Mesenchymal stem cell (in vitro differentiated cells and primary cell): Measurements from ENCODE around the gene ARHGAP42.

ENCODE experiments used
- DNase-seq: peaks from one replicate; pipeline ENCODE4 v3.0.0-alpha.2; 2013
- H2AFZ ChIP-seq: one replicate; pipeline ENCODE4 v1.6.1; 2013; ENCODE audit warnings: low read depth, mild to moderate bottlenecking, control low read depth, inconsistent platforms, low read length, moderate library complexity
- H2AK5ac ChIP-seq: 2 replicates; pipeline ENCODE4 v1.6.1; 2013; ENCODE audit warnings: low read length, moderate library complexity, mild to moderate bottlenecking, inconsistent platforms; ENCODE audit not compliant: severe bottlenecking
- H2BK120ac ChIP-seq: one replicate; pipeline ENCODE4 v1.6.1; 2013; ENCODE audit warnings: low read depth, mild to moderate bottlenecking, inconsistent platforms, low read length, moderate library complexity
- H2BK12ac ChIP-seq, 2 experiments: one replicate each; pipeline ENCODE4 v1.6.1; 2013; ENCODE audit warnings: inconsistent platforms in 2 of 2, low read length in 2 of 2, mild to moderate bottlenecking in 2 of 2, moderate library complexity in 2 of 2, control low read depth in 1 of 2
- H2BK15ac ChIP-seq: one replicate; pipeline ENCODE4 v1.6.1; 2013; ENCODE audit warnings: mild to moderate bottlenecking, low read depth, inconsistent platforms; ENCODE audit not compliant: poor library complexity, severe bottlenecking
- H2BK5ac ChIP-seq: 2 replicates; pipeline ENCODE4 v1.6.1; 2013; ENCODE audit warnings: low read depth, mild to moderate bottlenecking, low read length, control low read depth, inconsistent platforms; ENCODE audit not compliant: poor library complexity, severe bottlenecking
- H3K14ac ChIP-seq, 2 experiments: one replicate each; pipeline ENCODE4 v1.6.1; 2013; ENCODE audit warnings: inconsistent platforms in 2 of 2, low read length in 2 of 2, control low read depth in 1 of 2, mild to moderate bottlenecking in 1 of 2, moderate library complexity in 1 of 2
- H3K18ac ChIP-seq, 2 experiments: one replicate each; pipeline ENCODE4 v1.6.1; 2013; ENCODE audit warnings: inconsistent platforms in 2 of 2, low read length in 2 of 2, control low read depth in 1 of 2, low read depth in 1 of 2, mild to moderate bottlenecking in 1 of 2
- H3K23ac ChIP-seq, 2 experiments: one replicate each; pipeline ENCODE4 v1.6.1; 2013; ENCODE audit warnings: inconsistent platforms in 2 of 2, low read length in 2 of 2, mild to moderate bottlenecking in 2 of 2, moderate library complexity in 2 of 2, control low read depth in 1 of 2
- H3K27ac ChIP-seq: 2 replicates; pipeline ENCODE4 v1.5.1; 2013; ENCODE audit warnings: mild to moderate bottlenecking, moderate library complexity, low read length, control low read depth, inconsistent platforms; ENCODE audit not compliant: poor library complexity, severe bottlenecking
- H3K27me3 ChIP-seq, 2 experiments: 2 replicates each; pipeline versions ENCODE4 v1.6.1 to v1.7.0; 2013; ENCODE audit warnings: low read length in 2 of 2, mild to moderate bottlenecking in 2 of 2, moderate library complexity in 2 of 2, control low read depth in 1 of 2, inconsistent platforms in 1 of 2; ENCODE audit not compliant: control insufficient read depth in 1 of 2, insufficient read depth in 1 of 2
- H3K36me3 ChIP-seq, 2 experiments: 2 replicates each; pipeline versions ENCODE4 v1.6.1 to v1.7.0; 2013; ENCODE audit warnings: low read length in 2 of 2, control low read depth in 1 of 2, inconsistent platforms in 1 of 2, low read depth in 1 of 2, mild to moderate bottlenecking in 1 of 2; ENCODE audit not compliant: insufficient read depth in 2 of 2, control insufficient read depth in 1 of 2
- H3K4ac ChIP-seq, 2 experiments: one replicate each; pipeline ENCODE4 v1.6.1; 2013; ENCODE audit warnings: inconsistent platforms in 2 of 2, low read length in 2 of 2, mild to moderate bottlenecking in 2 of 2, moderate library complexity in 2 of 2, control low read depth in 1 of 2, low read depth in 1 of 2
- H3K4me1 ChIP-seq: 2 replicates; pipeline ENCODE4 v1.6.1; 2013; ENCODE audit warnings: low read depth, low read length, control low read depth; ENCODE audit not compliant: control insufficient read depth, insufficient read depth
- H3K4me2 ChIP-seq: 2 replicates; pipeline ENCODE4 v1.6.1; 2013; ENCODE audit warnings: low read length, mild to moderate bottlenecking, inconsistent platforms; ENCODE audit not compliant: poor library complexity, severe bottlenecking
- H3K4me3 ChIP-seq, 2 experiments: 2 replicates each; pipeline versions ENCODE4 v1.5.1 to v1.7.0; 2013; ENCODE audit warnings: low read length in 2 of 2, mild to moderate bottlenecking in 2 of 2, control low read depth in 1 of 2, low read depth in 1 of 2; ENCODE audit not compliant: insufficient read depth in 1 of 2
- H3K79me1 ChIP-seq: replicated peaks from 2 replicates; pipeline ENCODE4 v1.6.1; 2013; ENCODE audit warnings: mild to moderate bottlenecking, control low read depth, low read length, inconsistent platforms; ENCODE audit not compliant: poor library complexity, severe bottlenecking
- H3K9ac ChIP-seq: 2 replicates; pipeline ENCODE4 v1.7.0; 2013; ENCODE audit warnings: mild to moderate bottlenecking, low read length, moderate library complexity
- H3K9me3 ChIP-seq: 2 replicates; pipeline ENCODE4 v1.7.0; 2013; ENCODE audit warnings: mild to moderate bottlenecking, low read length; ENCODE audit not compliant: control insufficient read depth
- H4K8ac ChIP-seq: one replicate; pipeline ENCODE4 v1.6.1; 2013; ENCODE audit warnings: inconsistent platforms, mild to moderate bottlenecking, low read length, moderate library complexity
- H4K91ac ChIP-seq: one replicate; pipeline ENCODE4 v1.6.1; 2013; ENCODE audit warnings: mild to moderate bottlenecking, low read length, inconsistent platforms
- WGBS: methylation state at CpG from one replicate; pipeline ENCODE4 v1.1.7; 2013; ENCODE audit warnings: mixed read lengths; 5-methylcytosine and 5-hydroxymethylcytosine counted together

Gene ARHGAP42

GRCh38 chr11:100753571-100753970, 66.5 kb downstream of the ARHGAP42 start:
- Histone ChIP-seq H3K23ac (no peak overlapping the region), H3K4ac (no peak overlapping the region), H2BK12ac (no peak overlapping the region), H3K9ac (no peak overlapping the region), H3K27me3 (no peaks in the 10 kb centered on the region), H3K4me3 (no peak overlapping the region), H3K79me1 (peaks cover 31% of the 10 kb centered on the region), H3K27ac (no peak overlapping the region), H3K14ac (no peak overlapping the region), H4K91ac (no peak overlapping the region), H2BK15ac (no peak overlapping the region), H2AK5ac (no peak overlapping the region), H2BK5ac (no peak overlapping the region), H4K8ac (no peak overlapping the region), H3K4me2 (no peak overlapping the region), H3K36me3 (peaks cover 0 to 21% of the 10 kb centered on the region in 2 experiments), H3K9me3 (peaks cover 2% of the 10 kb centered on the region), H3K4me1 (peaks cover 9% of the 10 kb centered on the region), H2AFZ (no peak overlapping the region), H3K18ac (no peak overlapping the region), H2BK120ac (no peak overlapping the region)
- no peak for DNase-seq
- 65% methylated on average over 4 of the region's 4 CpGs for WGBS

- Histone ChIP-seq H3K4ac (no peak overlapping the region), H3K18ac (no peak overlapping the region), H3K9ac (no peak overlapping the region), H3K79me1 (peaks cover 23% of the 10 kb centered on the region), H3K27ac (no peak overlapping the region), H2AK5ac (no peak overlapping the region), H2BK15ac (no peak overlapping the region), H3K14ac (no peak overlapping the region), H3K23ac (no peak overlapping the region), H3K4me3 (no peak overlapping the region), H3K4me1 (peaks cover 11% of the 10 kb centered on the region), H2BK5ac (no peak overlapping the region), H3K4me2 (no peak overlapping the region), H2AFZ (no peak overlapping the region), H3K27me3 (no peaks in the 10 kb centered on the region), H3K36me3 (peaks cover 0 to 8% of the 10 kb centered on the region in 2 experiments), H2BK120ac (no peak overlapping the region), H4K91ac (no peak overlapping the region), H2BK12ac (no peak overlapping the region), H4K8ac (no peak overlapping the region), H3K9me3 (no peaks in the 10 kb centered on the region)
- DNase-seq = no peak
- 78% methylated on average over 2 of the region's 2 CpGs for WGBS
Observed at GRCh38 chr11:100756559-100756958, 69.5 kb downstream of the ARHGAP42 start.

DNA sequence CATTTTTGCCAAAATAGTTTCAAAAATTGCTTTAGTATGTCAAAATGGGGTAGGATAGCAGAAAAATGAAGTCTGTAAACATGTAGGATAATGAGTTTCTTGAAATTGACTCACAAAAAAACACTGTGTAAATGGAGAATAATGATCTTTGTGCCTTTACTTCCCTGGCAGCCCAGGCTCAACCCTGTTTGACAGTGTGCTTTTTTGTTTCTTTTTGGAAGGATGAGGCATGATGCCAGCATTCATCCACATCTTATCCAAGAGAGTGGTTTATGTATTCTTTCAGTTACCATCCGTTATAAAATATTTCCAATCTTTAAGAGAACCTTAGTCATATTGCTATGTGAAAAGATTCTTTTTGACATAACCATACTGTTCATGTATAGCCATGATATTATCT, 70.6 kb downstream of the ARHGAP42 start:
- Histone ChIP-seq H3K4me1 (peaks cover 11% of the 10 kb centered on the region), H2BK120ac (no peak overlapping the region), H4K91ac (no peak overlapping the region), H2AFZ (no peak overlapping the region), H2BK12ac (no peak overlapping the region), H2BK5ac (no peak overlapping the region), H3K36me3 (no peaks in the 10 kb centered on the region), H3K27me3 (no peaks in the 10 kb centered on the region), H3K4ac (no peak overlapping the region), H3K4me3 (no peak overlapping the region), H3K14ac (no peak overlapping the region), H3K27ac (no peak overlapping the region), H3K9me3 (no peaks in the 10 kb centered on the region), H2BK15ac (no peak overlapping the region), H3K18ac (no peak overlapping the region), H3K4me2 (no peak overlapping the region), H3K79me1 (peaks cover 17% of the 10 kb centered on the region), H2AK5ac (no peak overlapping the region), H4K8ac (no peak overlapping the region), H3K23ac (no peak overlapping the region), H3K9ac (no peak overlapping the region)
- no CpG with 5 or more reads among the region's 1 CpG for WGBS
- no peak for DNase-seq

DNA sequence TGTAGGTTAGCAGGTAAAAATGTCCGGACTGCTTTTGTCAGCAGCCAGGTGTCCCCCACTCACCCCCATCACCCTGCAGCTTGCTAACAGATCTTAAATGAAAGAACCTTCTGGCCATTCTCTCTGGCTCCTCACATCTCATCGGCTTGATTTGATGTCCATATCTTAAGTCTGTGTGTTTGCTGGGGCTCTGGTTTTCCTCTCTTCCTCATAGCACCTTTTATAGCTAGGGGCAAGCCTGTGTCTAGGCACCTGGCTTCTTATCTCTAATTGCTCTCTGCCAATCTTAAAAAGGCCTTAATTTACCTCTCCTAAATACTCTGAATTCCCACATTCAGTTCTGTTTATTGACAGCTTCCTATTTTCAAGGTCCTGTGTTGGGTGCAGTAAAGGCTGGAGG, 72.0 kb downstream of the ARHGAP42 start:
- Histone ChIP-seq H3K14ac (no peak overlapping the region), H3K4me1 (peaks cover 1% of the 10 kb centered on the region), H3K36me3 (no peaks in the 10 kb centered on the region), H3K4ac (no peak overlapping the region), H2BK12ac (no peak overlapping the region), H3K18ac (no peak overlapping the region), H3K27ac (no peak overlapping the region), H3K23ac (no peak overlapping the region), H2BK5ac (no peak overlapping the region), H3K4me3 (no peak overlapping the region), H2BK120ac (no peak overlapping the region), H3K79me1 (peaks cover 14% of the 10 kb centered on the region), H3K27me3 (no peaks in the 10 kb centered on the region), H3K4me2 (no peak overlapping the region), H2AK5ac (no peak overlapping the region), H2AFZ (no peak overlapping the region), H4K8ac (no peak overlapping the region), H4K91ac (no peak overlapping the region), H3K9ac (no peak overlapping the region), H2BK15ac (peak overlapping the region; percentile 0), H3K9me3 (no peaks in the 10 kb centered on the region)
- WGBS = 69% methylated on average over 1 of the region's 2 CpGs
- no peak for DNase-seq
